ENCODE measurements around the gene GNA14.

DNA sequence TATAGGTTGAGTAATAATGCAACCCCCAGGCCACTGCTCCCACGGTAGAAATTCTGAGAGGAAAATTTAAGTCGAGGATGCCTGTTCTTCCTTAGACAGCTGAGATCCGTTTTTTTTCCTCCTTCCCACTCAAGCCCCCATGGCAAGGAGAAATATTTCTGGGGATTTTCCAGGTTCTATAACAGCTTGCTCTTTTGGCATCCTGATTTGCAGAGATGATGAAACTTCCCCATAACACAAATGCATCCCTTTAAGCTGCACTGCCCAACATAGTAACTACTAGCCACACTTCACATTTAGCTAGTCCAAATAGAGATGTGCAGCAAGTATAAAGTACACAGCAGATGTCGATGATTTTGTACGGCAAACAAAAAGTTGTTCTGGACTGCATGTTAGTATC, 32.5 kb upstream of the GNA14 start:
- TF ChIP-seq, protein P1, sequence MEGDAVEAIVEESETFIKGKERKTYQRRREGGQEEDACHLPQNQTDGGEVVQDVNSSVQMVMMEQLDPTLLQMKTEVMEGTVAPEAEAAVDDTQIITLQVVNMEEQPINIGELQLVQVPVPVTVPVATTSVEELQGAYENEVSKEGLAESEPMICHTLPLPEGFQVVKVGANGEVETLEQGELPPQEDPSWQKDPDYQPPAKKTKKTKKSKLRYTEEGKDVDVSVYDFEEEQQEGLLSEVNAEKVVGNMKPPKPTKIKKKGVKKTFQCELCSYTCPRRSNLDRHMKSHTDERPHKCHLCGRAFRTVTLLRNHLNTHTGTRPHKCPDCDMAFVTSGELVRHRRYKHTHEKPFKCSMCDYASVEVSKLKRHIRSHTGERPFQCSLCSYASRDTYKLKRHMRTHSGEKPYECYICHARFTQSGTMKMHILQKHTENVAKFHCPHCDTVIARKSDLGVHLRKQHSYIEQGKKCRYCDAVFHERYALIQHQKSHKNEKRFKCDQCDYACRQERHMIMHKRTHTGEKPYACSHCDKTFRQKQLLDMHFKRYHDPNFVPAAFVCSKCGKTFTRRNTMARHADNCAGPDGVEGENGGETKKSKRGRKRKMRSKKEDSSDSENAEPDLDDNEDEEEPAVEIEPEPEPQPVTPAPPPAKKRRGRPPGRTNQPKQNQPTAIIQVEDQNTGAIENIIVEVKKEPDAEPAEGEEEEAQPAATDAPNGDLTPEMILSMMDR (conservative IDR thresholded peaks at IDR 0.05): no peak
- TF ChIP-seq ZFX (IDR thresholded peaks at IDR 0.05): no peak
